Stimulated activated CD4-positive, alpha-beta T cell treated with anti-CD3 and anti-CD28 coated beads, TNF-alpha, amount 100 ng/mL, for 24 hours (primary cell): ENCODE measurements around the gene PHF21B.
"Not testable (repeated sequence)": the region's sequence is repeated elsewhere in the genome, so short reads cannot be mapped to it uniquely, and the experiment has no call there.

ENCODE experiments used
- DNase-seq, 3 experiments: peaks; one replicate each; pipeline ENCODE4 v3.0.0-alpha.2; 2020; ENCODE audit warnings: low read depth in 3 of 3

The PHF21B gene

GRCh38 chr22:45009606-45010531 lies at the start of gene PHF21B:
Gene PHF21B (minus strand): TSS chr22:45010005. CDS start chr22:45009549, 456 bp downstream.
- peak in 2 of 3 experiments; percentile 12 to 34 for DNase-seq

GRCh38 chr22:45059296-45059695 lies 49.5 kb upstream of the PHF21B start:
- DNase-seq = no peak

- DNase-seq = no peak
Measured at GRCh38 chr22:45058622-45058912, 48.8 kb upstream of the PHF21B start.

GRCh38 chr22:45055936-45056335 lies 46.1 kb upstream of the PHF21B start:
- no peak for DNase-seq

- DNase-seq = no peak
Measured at GRCh38 chr22:45053571-45053970, 43.8 kb upstream of the PHF21B start.

- no peak for DNase-seq
Measured at GRCh38 chr22:45053094-45053493, 43.3 kb upstream of the PHF21B start.

GRCh38 chr22:45052665-45053064 lies 42.9 kb upstream of the PHF21B start:
- DNase-seq = not testable (repeated sequence)

- DNase-seq = no peak
Measured at GRCh38 chr22:45051946-45052345, 42.1 kb upstream of the PHF21B start.

- DNase-seq = no peak
Measured at GRCh38 chr22:45051419-45051818, 41.6 kb upstream of the PHF21B start.

GRCh38 chr22:45047260-45047659 lies 37.5 kb upstream of the PHF21B start:
- no peak for DNase-seq

- DNase-seq = no peak
Measured at GRCh38 chr22:45045208-45045607, 35.4 kb upstream of the PHF21B start.

GRCh38 chr22:45042263-45042662 lies 32.5 kb upstream of the PHF21B start:
- DNase-seq = no peak

- no peak for DNase-seq
Measured at GRCh38 chr22:45039133-45039532, 29.3 kb upstream of the PHF21B start.

GRCh38 chr22:45036154-45036553 lies 26.3 kb upstream of the PHF21B start:
- no peak for DNase-seq

GRCh38 chr22:45034821-45035220 lies 25.0 kb upstream of the PHF21B start:
- DNase-seq = no peak

- DNase-seq = no peak
Measured at GRCh38 chr22:45034156-45034555, 24.4 kb upstream of the PHF21B start.

GRCh38 chr22:45033136-45033535 lies 23.3 kb upstream of the PHF21B start:
- no peak for DNase-seq

GRCh38 chr22:45031629-45032403 lies 22.0 kb upstream of the PHF21B start:
- no peak for DNase-seq

GRCh38 chr22:45029501-45029900 lies 19.7 kb upstream of the PHF21B start:
- no peak for DNase-seq

- DNase-seq = no peak
Measured at GRCh38 chr22:45026511-45026910, 16.7 kb upstream of the PHF21B start.

- DNase-seq = no peak
Measured at GRCh38 chr22:45023431-45023830, 13.6 kb upstream of the PHF21B start.

GRCh38 chr22:45019861-45020655 lies 10.3 kb upstream of the PHF21B start:
- no peak for DNase-seq
